CD4-positive, alpha-beta T cell treated with Interleukin-1 beta for 1 hour (primary cell): ENCODE results near the gene EXD3.

Source experiments
- DNase-seq, 2 donors: peaks; one replicate each; pipeline ENCODE4 v3.0.0-alpha.2; 2020 to 2022

The EXD3 gene

GRCh38 chr9:137301081-137301947 lies 121.6 kb downstream of the EXD3 start:
- DNase-seq: no peak

GRCh38 chr9:137300567-137301080 lies 122.3 kb downstream of the EXD3 start:
- peak in 1 of 2 donors; percentile 21 for DNase-seq

- DNase-seq: no peak
Observed at GRCh38 chr9:137299938-137300337, 123.0 kb downstream of the EXD3 start.

- no peak for DNase-seq
Observed at GRCh38 chr9:137299203-137299565, 123.8 kb downstream of the EXD3 start.

GRCh38 chr9:137298401-137299202 lies 124.4 kb downstream of the EXD3 start:
- DNase-seq: no peak

- no peak for DNase-seq
Observed at GRCh38 chr9:137297966-137298365, 125.0 kb downstream of the EXD3 start.

- no peak for DNase-seq
Observed at GRCh38 chr9:137296670-137297664, 126.0 kb downstream of the EXD3 start.

GRCh38 chr9:137295849-137296669 lies 126.9 kb downstream of the EXD3 start:
- no peak for DNase-seq

GRCh38 chr9:137295238-137295811 lies 127.6 kb downstream of the EXD3 start:
- DNase-seq: peak; percentile 48 to 51

GRCh38 chr9:137294681-137295237 lies 128.2 kb downstream of the EXD3 start:
- DNase-seq: no peak

- DNase-seq: peak; percentile 31
Observed at GRCh38 chr9:137294091-137294680, 128.8 kb downstream of the EXD3 start.

- no peak for DNase-seq
Observed at GRCh38 chr9:137293482-137294090, 129.4 kb downstream of the EXD3 start.

- no peak for DNase-seq
Observed at GRCh38 chr9:137293094-137293481, 129.9 kb downstream of the EXD3 start.

- peak; percentile 17 to 35 for DNase-seq
Observed at GRCh38 chr9:137286975-137287383, 136.0 kb downstream of the EXD3 start.

- DNase-seq: no peak
Observed at GRCh38 chr9:137281345-137282116, 141.4 kb downstream of the EXD3 start.

- DNase-seq: peak; percentile 22 to 27
Observed at GRCh38 chr9:137280474-137281344, 142.3 kb downstream of the EXD3 start.

- no peak for DNase-seq
Observed at GRCh38 chr9:137279741-137280473, 143.1 kb downstream of the EXD3 start.
